GM19043 (cell line): ENCODE measurements around the gene KRT12.

Experiments
- ATAC-seq: cut with Tn5 transposase; IDR thresholded peaks from one replicate; pipeline ENCODE4 v1.9.1; 2021; ENCODE audit warnings: low read depth; ENCODE audit not compliant: unreplicated experiment

KRT12 gene

DNA sequence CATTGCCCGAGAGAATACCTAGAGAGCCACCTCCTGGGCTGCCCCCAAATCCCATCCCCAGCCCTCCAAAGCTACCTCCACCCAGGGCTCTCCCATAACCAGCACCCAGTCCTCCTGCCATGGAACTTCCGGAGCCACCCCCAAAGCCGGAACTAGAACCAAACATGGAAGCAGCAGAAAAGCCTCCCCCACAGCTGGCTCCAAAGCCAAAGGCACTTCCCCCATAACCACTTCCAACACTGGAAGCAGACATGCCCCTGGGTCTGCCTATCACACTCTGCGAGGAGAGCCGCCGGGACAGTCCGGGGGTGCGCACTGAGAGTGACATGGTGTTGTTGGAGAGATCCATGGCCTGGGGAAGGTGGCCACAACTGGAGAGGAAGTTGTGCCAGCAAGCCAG, at the start of gene KRT12:
TSS of gene KRT12 (minus strand) at position 386 of the 400 bp plus-strand sequence. CDS start at position 349, 37 bp downstream.
- ATAC-seq = no peak

DNA sequence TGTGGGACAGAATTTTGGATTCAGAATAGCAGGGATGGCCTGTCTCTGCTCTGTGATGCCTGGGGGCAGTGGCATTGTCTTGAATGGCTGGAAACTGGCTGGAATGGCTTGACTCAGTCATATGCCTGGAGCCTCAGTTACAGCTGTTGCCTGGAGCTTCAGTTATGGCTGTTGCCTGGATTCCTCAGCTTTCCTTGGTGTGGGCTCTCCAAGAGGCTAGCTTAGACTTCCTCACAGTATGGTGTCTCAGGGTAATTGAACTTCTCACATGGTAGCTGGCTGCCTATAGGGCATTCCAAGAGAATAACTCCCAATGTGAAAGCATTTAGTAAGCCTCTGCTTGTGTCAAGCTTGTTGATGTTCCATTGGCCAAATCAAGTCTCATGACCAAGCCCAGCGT, 49.3 kb upstream of the KRT12 start:
- no peak for ATAC-seq

DNA sequence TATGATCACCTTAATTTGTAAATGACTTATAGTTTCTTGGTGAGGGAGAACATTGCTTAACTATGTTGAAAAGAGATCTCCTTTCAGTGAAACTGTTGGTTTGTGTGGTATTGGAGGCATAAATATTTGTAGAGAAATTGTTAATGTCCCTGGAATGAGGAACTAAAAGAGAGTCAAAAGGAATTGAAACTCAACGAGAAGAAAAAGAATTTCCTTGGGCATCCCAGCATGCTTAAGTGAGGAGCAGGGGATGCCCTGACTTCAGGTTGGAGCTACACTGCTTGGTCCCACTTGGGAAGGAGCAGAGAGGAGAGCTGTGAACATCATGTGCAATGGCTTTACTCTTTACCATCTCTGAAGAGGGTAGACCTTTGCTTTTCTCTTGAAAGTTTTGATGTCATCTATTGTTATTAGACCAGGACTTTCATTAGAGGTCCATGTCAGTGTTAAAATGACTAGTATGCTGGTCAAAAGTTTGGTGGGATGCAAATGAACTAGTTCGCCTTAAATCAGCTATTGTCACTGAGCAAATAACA, 48.8 kb upstream of the KRT12 start:
- no peak for ATAC-seq

DNA sequence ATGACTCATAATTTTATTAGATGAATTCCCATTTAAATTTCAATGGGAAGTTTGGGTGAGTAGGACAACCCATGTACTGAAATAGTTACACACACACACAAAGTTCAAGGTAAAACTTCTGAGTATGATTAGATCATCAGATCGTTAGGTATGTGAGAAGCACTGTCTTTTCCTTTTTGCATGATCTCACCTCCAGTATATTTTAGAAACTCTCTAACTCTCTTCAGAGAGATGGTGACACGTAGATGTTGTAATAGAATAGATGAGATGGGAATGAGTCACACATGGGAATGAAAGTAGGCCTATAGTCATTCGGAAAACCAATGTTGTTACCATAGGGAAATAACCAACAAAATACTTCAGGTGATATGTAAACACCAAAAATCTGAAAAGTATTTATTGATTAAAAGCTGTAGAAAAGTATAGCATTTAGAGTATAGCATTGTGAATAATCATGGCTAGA, 48.2 kb upstream of the KRT12 start:
- ATAC-seq = no peak

DNA sequence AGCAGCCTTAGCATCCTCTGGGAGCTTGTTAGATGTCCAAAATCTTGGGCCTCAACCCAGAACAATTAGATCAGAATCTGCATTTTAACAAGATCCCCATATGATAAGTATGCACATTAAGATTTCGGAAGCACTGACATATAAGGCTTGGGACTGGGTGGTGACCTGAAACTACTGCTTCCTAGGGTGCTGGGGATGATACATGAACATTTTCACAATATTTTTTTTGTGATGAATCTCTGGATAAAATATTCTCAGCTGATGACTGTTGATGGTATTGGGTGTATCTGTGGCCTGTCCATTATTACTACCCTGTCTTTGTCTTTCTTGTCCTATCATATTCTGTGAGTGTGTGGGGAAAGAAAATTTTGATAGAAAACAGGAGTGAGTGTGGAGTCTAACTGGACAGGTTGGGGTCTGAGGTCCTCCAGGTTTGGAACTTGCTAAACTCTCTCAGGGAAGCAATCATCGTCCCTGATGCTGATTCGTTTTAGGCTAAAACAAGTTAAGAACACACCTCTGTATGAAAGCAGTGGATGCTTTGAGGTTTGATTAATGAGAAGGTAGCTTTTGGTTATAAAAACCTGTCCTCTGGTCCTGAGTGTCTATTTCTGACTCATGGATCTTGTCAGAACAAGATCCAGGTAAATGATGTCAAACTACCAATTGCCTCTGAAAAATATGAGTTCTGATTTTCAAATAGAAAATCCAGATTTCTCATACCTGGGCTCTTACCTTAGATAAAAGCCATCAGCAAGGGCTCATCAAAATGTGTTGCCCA, 47.2 kb upstream of the KRT12 start:
- ATAC-seq = no peak

DNA sequence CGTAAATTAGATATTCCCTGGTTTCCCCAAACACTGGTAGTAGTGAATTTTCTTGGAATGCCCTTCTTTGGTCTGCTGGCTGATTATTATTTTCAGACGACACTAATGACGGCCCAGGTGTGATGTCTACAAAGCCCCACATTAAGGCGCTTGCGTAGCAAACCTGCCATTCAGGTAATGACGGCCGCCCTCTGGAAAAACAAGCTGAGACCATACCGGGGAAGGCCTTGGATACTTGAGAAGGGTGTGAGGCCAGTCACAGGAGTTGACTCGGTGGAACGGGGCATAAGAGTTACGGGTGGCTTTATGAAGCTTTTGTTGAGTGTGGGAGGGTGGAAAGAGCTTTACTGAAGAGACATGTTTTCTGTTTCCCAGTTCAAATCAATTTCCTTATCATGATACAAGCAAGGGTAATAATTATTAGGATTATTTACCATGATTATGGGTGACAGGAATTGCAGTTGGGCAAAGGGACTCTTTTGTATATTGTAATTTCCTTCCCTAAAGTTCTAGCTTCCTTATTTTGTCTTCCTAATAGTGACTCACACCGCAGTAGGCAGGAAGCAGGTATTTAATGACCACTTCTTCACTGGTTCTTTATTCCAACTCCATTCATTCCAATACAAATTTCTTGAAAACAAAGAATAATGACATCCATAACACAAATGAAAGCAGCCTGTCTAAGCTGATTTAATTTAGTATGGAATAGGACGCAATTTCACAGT, 45.6 kb upstream of the KRT12 start:
- no peak for ATAC-seq

DNA sequence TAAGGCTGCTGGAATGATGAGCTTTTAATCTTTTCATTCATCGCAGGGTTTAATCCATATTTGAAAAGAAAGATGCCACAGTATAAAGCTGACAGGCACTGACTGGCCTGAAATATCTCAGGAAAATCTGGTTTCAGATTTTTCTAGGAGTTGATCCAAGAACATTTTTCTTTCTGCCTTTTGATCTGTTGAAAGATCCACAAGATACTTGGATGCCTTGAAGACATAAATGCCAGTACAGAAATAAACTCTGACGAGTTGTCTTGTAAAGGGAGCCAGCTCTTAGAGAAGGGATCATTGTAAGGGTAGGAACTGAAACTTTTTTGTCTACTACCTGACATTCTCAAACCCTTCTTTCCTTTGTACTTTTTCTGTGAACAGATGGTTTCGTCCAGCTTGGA, 43.4 kb upstream of the KRT12 start:
- ATAC-seq = no peak

DNA sequence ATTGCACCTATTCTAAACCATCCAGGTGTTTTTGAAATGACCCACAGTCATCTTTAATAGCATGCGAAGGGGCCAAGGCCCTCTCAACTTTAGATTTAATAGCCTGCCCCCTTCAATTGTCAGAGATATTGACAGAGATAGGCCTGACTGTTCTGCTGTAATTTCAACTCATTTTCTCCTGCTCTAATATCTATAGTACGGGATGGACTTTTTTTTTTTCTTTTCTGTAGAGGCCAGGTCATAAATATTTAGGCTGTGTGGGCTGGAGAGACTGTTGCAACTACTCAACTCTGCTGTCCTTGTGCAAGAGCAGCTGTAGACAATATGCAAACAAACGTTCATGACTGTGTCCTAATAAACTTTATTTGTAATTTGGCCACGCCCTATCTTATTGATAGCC, 42.7 kb upstream of the KRT12 start:
- ATAC-seq = no peak

DNA sequence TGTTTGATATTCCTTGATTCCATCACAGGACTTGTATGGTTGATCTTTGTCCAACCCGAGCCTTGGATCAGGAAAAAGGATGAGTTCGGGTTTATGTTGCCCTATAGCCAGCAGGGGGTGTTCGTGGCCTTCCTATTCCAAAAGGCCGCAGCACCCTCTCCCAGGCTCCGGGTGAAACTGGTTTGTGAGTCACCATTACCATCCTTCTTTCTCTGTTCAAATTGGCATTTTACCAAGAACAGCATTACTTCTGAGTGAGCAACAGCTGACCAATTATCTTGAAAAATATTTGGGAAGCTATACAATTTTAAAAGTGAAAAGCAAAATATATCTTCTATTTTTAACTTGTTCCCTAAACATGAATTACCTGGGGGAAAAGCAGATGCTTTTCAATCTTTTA, 42.3 kb upstream of the KRT12 start:
- ATAC-seq = no peak

DNA sequence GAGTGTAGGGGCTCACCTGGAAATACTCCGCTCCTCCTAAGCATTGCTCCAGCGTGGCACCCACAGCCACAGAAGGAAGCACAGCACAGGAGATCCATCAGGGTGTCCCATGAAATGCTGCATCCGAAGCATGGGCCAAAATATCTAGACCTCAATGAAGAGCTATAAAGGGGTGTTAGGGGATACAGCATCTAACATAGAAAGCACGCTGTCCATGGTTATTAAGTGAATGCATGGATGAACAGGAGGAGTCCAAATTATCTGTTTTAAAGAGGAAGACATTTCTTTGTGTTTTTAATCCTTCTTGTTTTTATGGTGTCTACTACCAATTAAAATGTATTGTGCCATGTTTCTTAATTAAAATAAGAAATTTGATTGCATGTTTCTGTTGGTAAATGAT, 39.6 kb upstream of the KRT12 start:
- no peak for ATAC-seq

DNA sequence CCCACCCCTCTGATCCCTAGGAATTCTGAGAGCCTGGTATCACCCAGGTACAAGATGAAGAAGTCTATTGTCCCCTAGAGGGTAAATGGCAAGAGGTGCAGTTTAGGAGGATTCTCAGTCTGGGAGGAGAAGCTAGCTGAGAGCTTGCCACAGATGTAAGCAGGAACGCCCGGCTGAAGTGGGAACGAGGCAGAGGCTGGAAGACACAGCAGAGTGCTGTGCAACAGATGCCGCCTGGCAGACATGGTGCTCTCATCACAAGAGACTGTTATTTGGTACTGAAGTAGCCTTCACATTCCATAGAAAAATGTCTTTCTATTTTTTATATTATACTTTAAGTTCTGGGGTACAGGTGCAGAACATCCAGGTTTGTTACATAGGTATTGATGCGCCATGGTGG, 38.3 kb upstream of the KRT12 start:
- no peak for ATAC-seq

DNA sequence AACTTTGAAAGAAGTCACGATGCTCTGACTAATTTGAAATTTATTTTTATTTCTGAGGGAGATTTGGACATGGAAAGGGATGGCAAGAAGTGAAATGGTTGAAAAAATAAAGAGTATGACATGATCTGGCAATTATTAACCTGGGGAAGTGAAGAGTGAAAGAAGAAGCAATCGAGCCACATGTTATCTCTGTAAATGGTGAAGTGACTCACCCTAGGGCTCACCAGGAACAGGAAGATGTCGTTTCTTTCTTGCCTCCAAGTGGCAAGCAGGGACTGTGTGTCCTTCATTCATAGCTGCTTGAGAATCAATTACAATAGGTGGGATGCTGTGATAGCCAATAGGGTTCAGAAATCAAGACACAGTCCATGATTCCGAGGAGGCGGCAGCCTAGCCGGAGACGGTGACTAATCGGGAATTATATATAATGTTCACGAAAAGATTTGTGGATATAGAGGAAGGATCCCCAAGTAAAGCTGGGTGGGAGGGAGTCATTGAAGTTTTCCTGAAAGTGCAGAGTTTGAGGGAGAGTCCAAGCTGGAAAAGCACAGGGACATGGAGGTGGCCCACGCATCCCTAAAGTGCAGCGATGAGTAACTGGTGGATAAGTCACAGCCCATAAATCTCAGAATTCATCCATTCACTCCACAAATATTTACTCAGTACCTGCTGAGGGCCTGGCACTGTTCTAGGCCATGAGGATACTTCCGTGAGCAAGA, 36.3 kb upstream of the KRT12 start:
- no peak for ATAC-seq

DNA sequence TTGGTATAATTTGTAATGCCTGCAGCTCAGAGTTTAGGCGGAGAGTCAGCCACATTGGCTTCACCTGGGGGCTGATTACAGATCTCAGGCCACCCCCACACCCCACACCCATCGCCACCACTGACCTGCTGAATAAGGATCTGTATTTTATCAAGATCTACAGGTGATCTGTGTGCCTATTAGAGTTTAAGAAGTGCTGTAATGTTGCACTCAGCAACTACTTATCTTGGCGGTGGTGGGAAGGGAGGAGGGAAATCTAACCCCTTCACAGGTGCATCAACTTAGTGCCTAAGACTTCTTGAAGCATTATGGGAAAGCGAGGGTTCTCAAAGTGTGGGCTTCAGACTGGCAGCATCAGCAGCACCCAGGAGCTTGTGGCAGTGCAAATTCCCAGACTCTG, 35.5 kb upstream of the KRT12 start:
- no peak for ATAC-seq

DNA sequence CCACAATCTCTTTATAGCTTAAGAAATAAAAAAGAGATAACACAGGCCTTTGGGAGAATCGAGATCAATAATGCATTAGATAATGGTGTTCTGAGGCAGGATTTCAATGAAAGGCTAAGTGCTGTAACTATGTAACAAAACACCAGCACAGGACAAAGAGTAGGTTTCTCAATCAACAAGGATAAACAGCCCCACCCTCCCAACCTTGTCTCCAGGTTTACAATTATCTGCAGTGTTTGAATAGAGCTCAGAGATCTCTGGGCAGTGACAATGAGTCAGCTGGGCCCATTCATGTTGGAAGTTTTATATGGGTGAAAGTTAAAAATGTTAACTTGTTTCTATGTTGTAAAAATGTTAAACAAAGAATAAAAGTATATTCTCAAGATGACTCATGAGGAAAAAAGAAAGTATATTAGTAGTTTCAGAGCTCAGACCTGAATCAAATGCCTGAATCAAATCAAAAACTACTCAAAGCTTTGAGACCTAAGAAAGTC, 35.0 kb upstream of the KRT12 start:
- ATAC-seq = no peak

DNA sequence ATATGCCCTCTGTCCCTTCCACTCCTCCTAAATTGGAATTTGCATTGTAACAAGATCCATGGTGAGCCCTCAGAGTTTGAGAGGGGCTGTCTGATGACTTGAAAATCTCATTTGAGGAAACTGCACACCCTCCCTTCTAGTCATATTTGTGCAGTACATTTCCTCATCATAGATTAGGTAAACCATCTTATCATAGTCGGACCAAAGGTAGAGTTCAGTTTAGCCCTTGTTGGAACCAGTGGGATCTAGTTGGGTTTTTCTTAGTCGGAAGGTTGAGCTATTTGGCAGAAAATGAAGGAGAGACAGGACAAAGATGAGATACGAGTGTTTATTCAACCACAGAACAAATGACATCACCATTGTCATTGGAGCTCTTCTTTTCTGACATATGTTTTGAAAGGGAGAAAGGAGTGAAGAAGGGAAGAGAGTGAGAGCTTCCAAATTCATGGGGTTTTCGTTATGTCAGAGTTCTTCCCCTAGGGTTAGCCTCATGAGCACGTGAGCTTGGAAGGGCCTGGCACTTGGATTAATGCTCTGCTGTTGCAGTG, 33.9 kb upstream of the KRT12 start:
- ATAC-seq = no peak

DNA sequence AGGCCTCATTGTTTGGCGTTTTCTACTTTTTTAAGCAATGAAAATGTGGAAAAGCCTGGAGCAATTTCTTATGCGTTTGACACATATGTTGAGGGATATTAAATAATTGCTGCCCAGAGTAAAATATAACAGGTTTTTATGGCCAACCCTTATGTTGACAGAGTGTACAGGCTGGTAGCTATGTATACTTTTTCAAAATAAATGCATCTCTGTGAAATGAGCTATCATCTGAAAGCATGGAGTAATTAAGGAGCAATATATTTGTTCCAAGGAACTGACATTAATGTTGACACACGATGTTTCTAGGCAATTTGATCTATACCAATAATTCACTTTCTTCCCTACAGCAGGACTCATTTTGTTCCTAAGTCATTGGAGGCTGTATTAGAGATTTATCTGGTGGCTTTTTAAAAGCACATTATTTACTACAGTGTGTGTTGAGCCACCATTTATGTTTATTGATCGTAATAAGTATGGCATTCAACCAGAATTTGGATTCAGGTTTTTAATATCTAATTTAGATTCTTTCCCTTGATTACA, 30.0 kb upstream of the KRT12 start:
- no peak for ATAC-seq

DNA sequence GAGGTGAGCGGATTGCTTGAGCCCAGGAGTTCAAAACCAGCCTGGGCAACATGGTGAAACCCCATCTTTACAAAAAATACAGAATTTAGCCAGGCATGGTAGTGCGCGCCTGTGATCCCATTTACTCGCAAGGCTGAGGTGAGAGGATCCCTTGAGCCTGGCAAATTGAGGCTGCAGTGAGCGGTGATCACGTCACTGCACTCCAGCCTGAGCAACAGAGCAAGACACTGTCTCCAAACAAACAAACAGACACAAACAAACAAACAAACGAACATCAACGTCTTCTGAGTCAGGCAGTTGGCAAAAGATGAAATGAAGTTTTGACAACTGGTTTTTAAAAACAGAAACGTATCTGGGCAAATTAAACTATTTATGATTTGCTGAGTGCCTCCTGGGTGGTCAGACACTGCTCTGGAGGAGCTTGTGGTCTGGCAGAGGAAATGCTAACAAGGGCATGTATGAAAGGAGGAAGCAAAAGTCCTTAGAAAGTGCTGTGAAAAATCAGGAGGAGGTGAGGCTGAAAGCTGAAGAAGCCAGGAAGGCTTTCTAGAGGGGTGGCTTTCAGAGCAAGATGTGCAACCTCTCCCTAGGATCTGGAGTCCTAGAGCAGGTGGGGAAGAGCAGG, 28.2 kb upstream of the KRT12 start:
- ATAC-seq = no peak

DNA sequence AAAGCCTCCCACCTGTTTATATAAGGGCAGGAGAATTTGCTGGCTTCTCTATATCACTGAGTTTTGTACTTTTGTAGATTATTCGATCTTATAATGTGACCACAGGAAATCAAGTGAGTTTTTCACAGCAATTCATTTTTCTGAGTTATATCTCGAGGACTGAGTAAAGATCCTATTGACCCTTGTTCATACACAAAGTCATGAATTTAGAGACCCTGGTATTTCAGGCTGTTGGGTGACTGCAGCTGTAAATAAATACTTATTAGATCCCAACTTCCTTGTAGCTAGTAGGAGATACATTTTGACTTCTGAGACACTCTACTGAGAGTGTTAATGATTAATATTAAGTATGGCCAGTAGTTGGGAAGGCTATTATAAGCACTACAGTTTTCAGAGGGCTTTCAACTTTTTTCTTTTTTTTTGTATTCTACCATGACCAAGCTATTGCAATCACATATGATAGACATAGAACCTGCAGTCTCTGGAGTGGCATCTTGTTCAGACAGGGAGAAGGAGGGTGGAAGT, 21.2 kb upstream of the KRT12 start:
- ATAC-seq = no peak

DNA sequence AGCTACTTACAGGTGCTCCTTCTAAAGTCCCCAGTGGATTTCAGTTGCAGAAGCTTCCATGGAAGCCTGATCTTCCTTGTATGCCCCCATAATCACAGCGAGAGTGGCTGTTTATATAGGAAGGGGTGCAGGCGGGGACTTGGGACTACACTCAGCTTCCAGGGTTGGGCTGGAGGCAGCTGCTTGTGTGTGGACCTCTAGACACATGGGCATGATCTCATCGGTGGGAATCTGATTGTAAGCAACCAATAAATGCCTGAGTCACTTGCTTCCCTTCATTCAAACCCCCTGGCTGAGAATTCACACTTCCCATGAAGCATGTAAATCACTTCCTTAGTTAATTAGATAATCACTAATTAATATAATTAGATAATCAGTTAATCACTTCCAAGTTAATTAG, 19.1 kb upstream of the KRT12 start:
- ATAC-seq = no peak
